ENCODE measurements around the gene SOHLH2.

Gene SOHLH2

GRCh38 chr13:36131222-36131930 lies 83.0 kb downstream of the SOHLH2 start, which contains the start of gene DCLK1:
Gene DCLK1, minus strand, starts transcription at chr13:36131382.
- TF ChIP-seq CTCF (IDR thresholded peaks at IDR 0.05; ENCODE audit: low read depth, low read length) = no peak
- peak within 1 kb of the TSS; percentile 43 to 54 for H3K4me3 ChIP-seq (replicated peaks in 1 of 2; ENCODE audit: low read depth in 2 of 2, low read length in 2 of 2)
- peak; percentile 43 to 50 for DNase-seq (ENCODE audit: low read depth in 2 of 2)

GRCh38 chr13:36130552-36131221 lies 83.7 kb downstream of the SOHLH2 start:
- peak overlapping the region; percentile 43 to 54 for H3K4me3 ChIP-seq (replicated peaks in 1 of 2; ENCODE audit: low read depth in 2 of 2, low read length in 2 of 2)
- peak; percentile 15 to 20 for DNase-seq (ENCODE audit: low read depth in 2 of 2)
- TF ChIP-seq CTCF (IDR thresholded peaks at IDR 0.05; ENCODE audit: low read depth, low read length) = no peak

GRCh38 chr13:36130193-36130551 lies 84.2 kb downstream of the SOHLH2 start:
- TF ChIP-seq CTCF (IDR thresholded peaks at IDR 0.05; ENCODE audit: low read depth, low read length) = no peak
- H3K4me3 ChIP-seq (replicated peaks in 1 of 2; ENCODE audit: low read depth in 2 of 2, low read length in 2 of 2) = peak overlapping the region; percentile 42 to 54
- no peak for DNase-seq (ENCODE audit: low read depth in 2 of 2)

- no peak for DNase-seq (ENCODE audit: low read depth in 2 of 2)
- H3K4me3 ChIP-seq (replicated peaks in 1 of 2; ENCODE audit: low read depth in 2 of 2, low read length in 2 of 2) = no peak overlapping the region
- TF ChIP-seq CTCF (IDR thresholded peaks at IDR 0.05; ENCODE audit: low read depth, low read length) = no peak
Observed at GRCh38 chr13:36129539-36129938, 84.8 kb downstream of the SOHLH2 start.

GRCh38 chr13:36126491-36126890 lies 87.9 kb downstream of the SOHLH2 start:
- DNase-seq (ENCODE audit: low read depth in 2 of 2) = no peak
- H3K4me3 ChIP-seq (replicated peaks in 1 of 2; ENCODE audit: low read depth in 2 of 2, low read length in 2 of 2) = no peak overlapping the region
- no peak for TF ChIP-seq CTCF (IDR thresholded peaks at IDR 0.05; ENCODE audit: low read depth, low read length)

- TF ChIP-seq CTCF (IDR thresholded peaks at IDR 0.05; ENCODE audit: low read depth, low read length) = no peak
Observed at GRCh38 chr13:36125841-36126240, 88.5 kb downstream of the SOHLH2 start.

More at GRCh38 chr13:36125841-36126240, 88.5 kb downstream of the SOHLH2 start:
- no peak for DNase-seq (ENCODE audit: low read depth in 2 of 2)
- no peak overlapping the region for H3K4me3 ChIP-seq (replicated peaks in 1 of 2; ENCODE audit: low read depth in 2 of 2, low read length in 2 of 2)

All from cardiac fibroblast (primary cell).